Measurements from ENCODE around the gene TOMM20. TPM values are rescaled to one million over a fixed set of nuclear protein-coding genes. Genes with fewer than 3 reads are reported as not detected.

Gene TOMM20
- total and polyA plus RNA-seq, 2 donors (not counting 1 experiment from before 2014, with no cell fraction given): 25.0 to 77.3 TPM

DNA sequence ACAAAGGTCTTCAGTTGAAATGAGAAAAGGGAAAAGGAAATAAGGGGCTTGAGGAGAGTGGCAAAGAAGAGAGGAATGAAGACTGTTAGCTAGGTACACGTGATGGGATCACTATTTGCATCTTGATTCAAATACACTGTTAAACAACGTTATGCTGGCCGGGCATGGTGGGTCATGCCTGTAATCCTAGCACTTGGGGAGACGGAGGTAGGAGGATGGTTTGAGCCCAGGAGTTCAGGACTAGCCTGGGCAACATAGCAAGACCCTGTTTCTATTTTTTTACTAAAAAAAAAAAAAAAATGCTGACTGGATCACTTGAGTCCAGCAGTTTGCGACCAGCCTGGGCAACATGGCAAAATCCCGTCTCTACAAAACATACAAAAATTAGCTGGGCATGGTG is 30.0 kb upstream of the TOMM20 start:
- Histone ChIP-seq H3K79me2 (ENCODE audit: control insufficient read depth, insufficient read depth, low read length) (peaks cover 62% of the 10 kb centered on the region), H4K20me1 (ENCODE audit: control insufficient read depth, insufficient read depth, low read length, poor library complexity, severe bottlenecking) (peaks cover 9% of the 10 kb centered on the region), H3K9ac (ENCODE audit: low read length) (no peak overlapping the region), H3K4me1 (ENCODE audit: control insufficient read depth in 2 of 2, insufficient read depth in 2 of 2, low read length in 2 of 2) (peaks cover 12 to 21% of the 10 kb centered on the region in 2 donors), H3K9me3 (ENCODE audit: control extremely low read depth in 1 of 3, control insufficient read depth in 2 of 3, insufficient read depth in 1 of 3, low read length in 2 of 3) (no peaks in the 10 kb centered on the region), H3K36me3 (replicated peaks in 1 of 2; ENCODE audit: control extremely low read depth in 1 of 2, control insufficient read depth in 1 of 2, extremely low read depth in 1 of 2, insufficient read depth in 2 of 2, low read length in 1 of 2) (peaks cover 8 to 36% of the 10 kb centered on the region in 2 experiments), H2AFZ (ENCODE audit: insufficient read depth, low read depth, low read length, poor library complexity, severe bottlenecking) (no peak overlapping the region), H3K27ac (ENCODE audit: low read length in 2 of 2) (no peak overlapping the region), H3K4me2 (replicated peaks; ENCODE audit: low read depth, low read length, poor library complexity, severe bottlenecking) (no peak overlapping the region), H3K4me3 (ENCODE audit: control extremely low read depth in 1 of 5, extremely low read depth in 1 of 5, insufficient read depth in 1 of 5, low read depth in 2 of 5, low read length in 4 of 5) (no peak overlapping the region), H3K27me3 (replicated peaks in 1 of 4; ENCODE audit: control extremely low read depth in 1 of 4, control insufficient read depth in 3 of 4, insufficient read depth in 4 of 4, low read length in 3 of 4) (no peaks in the 10 kb centered on the region)
- ATAC-seq (ENCODE audit: low read depth) (no peak), DNase-seq (no peak)
- Mint-ChIP-seq H3K27me3 (no peaks in the 10 kb centered on the region), H3K27ac (no peak overlapping the region), H3K9me3 (ENCODE audit: insufficient read depth) (no peaks in the 10 kb centered on the region), H3K4me3 (peak overlapping the region; percentile 11), H3K4me1 (peaks cover 20% of the 10 kb centered on the region)
- intact Hi-C loops (cut with micrococcal nuclease): no loop called here
- TF ChIP-seq, protein P1, sequence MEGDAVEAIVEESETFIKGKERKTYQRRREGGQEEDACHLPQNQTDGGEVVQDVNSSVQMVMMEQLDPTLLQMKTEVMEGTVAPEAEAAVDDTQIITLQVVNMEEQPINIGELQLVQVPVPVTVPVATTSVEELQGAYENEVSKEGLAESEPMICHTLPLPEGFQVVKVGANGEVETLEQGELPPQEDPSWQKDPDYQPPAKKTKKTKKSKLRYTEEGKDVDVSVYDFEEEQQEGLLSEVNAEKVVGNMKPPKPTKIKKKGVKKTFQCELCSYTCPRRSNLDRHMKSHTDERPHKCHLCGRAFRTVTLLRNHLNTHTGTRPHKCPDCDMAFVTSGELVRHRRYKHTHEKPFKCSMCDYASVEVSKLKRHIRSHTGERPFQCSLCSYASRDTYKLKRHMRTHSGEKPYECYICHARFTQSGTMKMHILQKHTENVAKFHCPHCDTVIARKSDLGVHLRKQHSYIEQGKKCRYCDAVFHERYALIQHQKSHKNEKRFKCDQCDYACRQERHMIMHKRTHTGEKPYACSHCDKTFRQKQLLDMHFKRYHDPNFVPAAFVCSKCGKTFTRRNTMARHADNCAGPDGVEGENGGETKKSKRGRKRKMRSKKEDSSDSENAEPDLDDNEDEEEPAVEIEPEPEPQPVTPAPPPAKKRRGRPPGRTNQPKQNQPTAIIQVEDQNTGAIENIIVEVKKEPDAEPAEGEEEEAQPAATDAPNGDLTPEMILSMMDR (IDR thresholded peaks at IDR 0.05): no peak
- no peak for TF ChIP-seq EZH2 (IDR thresholded peaks at IDR 0.05; ENCODE audit: borderline replicate concordance, insufficient read depth, low read depth, low read length, poor library complexity, severe bottlenecking)
- ChIA-PET POLR2A (no interaction called here), CTCF (interaction anchor here (0.7 to 1.5 kb wide), 2 partner anchors 53 to 205 kb away, joined by 3 read pairs; no protein-coding TSS in a partner anchor)
- 100% methylated on average over 3 of the region's 6 CpGs for WGBS (ENCODE audit: insufficient coverage)

DNA sequence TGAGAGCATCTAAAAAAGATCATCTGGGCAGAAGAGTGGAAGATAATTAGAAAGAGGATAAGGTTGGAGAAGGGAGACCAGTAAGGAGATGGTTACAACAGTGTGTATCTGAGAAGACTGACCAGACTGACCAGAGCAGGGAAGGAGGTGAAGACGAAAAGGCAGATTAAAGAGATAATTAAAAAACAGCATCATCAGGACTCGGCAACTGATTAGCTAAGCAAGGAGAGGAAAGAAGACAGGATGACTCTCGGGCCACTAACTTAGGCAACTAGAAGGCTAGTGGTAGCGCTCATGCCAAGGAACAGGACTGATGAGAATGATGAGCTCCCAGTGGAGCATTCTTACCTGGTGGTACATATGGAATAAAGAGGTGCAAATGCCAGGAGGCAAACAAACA is 28.5 kb upstream of the TOMM20 start:
- ATAC-seq (ENCODE audit: low read depth): no peak
- Histone ChIP-seq H3K27ac (ENCODE audit: low read length in 2 of 2) (no peak overlapping the region), H3K9me3 (ENCODE audit: control extremely low read depth in 1 of 3, control insufficient read depth in 2 of 3, insufficient read depth in 1 of 3, low read length in 2 of 3) (no peaks in the 10 kb centered on the region), H3K27me3 (replicated peaks in 1 of 4; ENCODE audit: control extremely low read depth in 1 of 4, control insufficient read depth in 3 of 4, insufficient read depth in 4 of 4, low read length in 3 of 4) (no peaks in the 10 kb centered on the region), H3K79me2 (ENCODE audit: control insufficient read depth, insufficient read depth, low read length) (peaks cover 63% of the 10 kb centered on the region), H3K9ac (ENCODE audit: low read length) (no peak overlapping the region), H3K36me3 (replicated peaks in 1 of 2; ENCODE audit: control extremely low read depth in 1 of 2, control insufficient read depth in 1 of 2, extremely low read depth in 1 of 2, insufficient read depth in 2 of 2, low read length in 1 of 2) (peaks cover 10 to 46% of the 10 kb centered on the region in 2 experiments), H3K4me3 (ENCODE audit: control extremely low read depth in 1 of 5, extremely low read depth in 1 of 5, insufficient read depth in 1 of 5, low read depth in 2 of 5, low read length in 4 of 5) (no peak overlapping the region), H2AFZ (ENCODE audit: insufficient read depth, low read depth, low read length, poor library complexity, severe bottlenecking) (no peak overlapping the region), H3K4me1 (ENCODE audit: control insufficient read depth in 2 of 2, insufficient read depth in 2 of 2, low read length in 2 of 2) (peaks cover 12 to 21% of the 10 kb centered on the region in 2 donors), H3K4me2 (replicated peaks; ENCODE audit: low read depth, low read length, poor library complexity, severe bottlenecking) (no peak overlapping the region), H4K20me1 (ENCODE audit: control insufficient read depth, insufficient read depth, low read length, poor library complexity, severe bottlenecking) (peaks cover 9% of the 10 kb centered on the region)
- intact Hi-C loops (cut with micrococcal nuclease): no loop called here
- DNase-seq: no peak
- H3K27ac Mint-ChIP-seq: no peak overlapping the region
- H3K4me3 Mint-ChIP-seq: no peak overlapping the region
- TF ChIP-seq, protein P1 (IDR thresholded peaks at IDR 0.05): no peak
- TF ChIP-seq EZH2 (IDR thresholded peaks at IDR 0.05; ENCODE audit: borderline replicate concordance, insufficient read depth, low read depth, low read length, poor library complexity, severe bottlenecking): no peak
- no peaks in the 10 kb centered on the region for H3K27me3 Mint-ChIP-seq
- 97% methylated on average over 4 of the region's 4 CpGs for WGBS (ENCODE audit: insufficient coverage)
- peaks cover 18% of the 10 kb centered on the region for H3K4me1 Mint-ChIP-seq
- ChIA-PET CTCF (interaction anchor here (0.7 to 1.5 kb wide), 3 partner anchors 20 to 260 kb away, joined by 3 to 4 read pairs (median 3); no protein-coding TSS in a partner anchor), POLR2A (no interaction called here)
- no peaks in the 10 kb centered on the region for H3K9me3 Mint-ChIP-seq (ENCODE audit: insufficient read depth)

Data from B cell (primary cell).